Stromal cell of bone marrow (primary cell): Measurements from ENCODE around the gene FAM229A.
A peak's percentile ranks its signal among the peaks of the same experiment; 100 is the strongest.
"Not testable (repeated sequence)": the region's sequence is repeated elsewhere in the genome, so short reads cannot be mapped to it uniquely, and the experiment has no call there.

ENCODE experiments used
- DNase-seq: peaks from one replicate; pipeline ENCODE4 v3.0.0-alpha.2; 2012; ENCODE audit warnings: low read depth

The FAM229A gene, protein sequence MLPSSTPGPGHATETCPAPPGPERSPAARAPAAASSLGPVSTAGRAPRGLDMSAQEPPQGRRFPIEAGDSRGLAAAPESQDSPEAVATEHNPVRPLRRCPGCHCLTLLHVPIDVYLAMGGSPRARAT

DNA sequence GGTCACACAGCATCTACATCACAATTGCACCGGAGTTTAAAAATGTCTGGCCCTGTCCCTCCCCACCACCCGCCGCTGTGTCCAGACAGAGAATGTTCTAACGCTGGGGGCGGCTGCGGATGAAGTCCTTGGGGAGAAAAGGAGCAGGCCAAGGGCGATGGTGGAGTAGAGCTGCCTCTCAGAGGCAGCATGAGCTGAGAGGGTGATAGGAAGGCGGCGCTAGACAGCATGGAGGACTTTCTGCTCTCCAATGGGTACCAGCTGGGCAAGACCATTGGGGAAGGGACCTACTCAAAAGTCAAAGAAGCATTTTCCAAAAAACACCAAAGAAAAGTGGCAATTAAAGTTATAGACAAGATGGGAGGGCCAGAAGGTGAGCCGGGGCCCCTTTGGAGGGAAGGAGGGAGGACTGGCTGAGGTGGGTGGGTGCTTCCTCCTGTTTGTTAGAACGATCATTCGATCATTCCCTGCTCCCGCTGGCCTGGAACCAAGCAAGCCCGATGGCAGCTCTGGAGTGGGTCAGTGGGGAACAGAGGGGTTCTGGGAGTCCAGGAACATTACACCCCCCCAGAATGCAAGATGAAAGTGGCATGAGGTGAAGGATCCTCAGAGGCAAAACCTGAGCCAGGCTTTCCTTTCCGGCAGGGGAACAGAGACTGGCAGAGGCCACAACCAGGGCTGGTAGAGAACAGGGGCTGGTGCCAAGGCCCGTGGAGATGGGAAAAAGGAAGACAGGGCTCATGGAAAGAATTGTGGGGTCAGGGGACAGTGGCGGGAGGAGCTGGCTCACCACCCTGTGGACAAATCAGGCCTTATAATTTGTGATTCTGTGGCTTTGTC, at the start of gene FAM229A, which contains the start of gene TSSK3:
TSS of gene FAM229A (minus strand) at position 12 of the 840 bp plus-strand sequence. CDS start 394 bp downstream, outside the sequence.
TSS of gene TSSK3 (plus strand) at position 66 of the 840 bp plus-strand sequence. CDS start at position 229, 163 bp downstream.
- no peak for DNase-seq

DNA sequence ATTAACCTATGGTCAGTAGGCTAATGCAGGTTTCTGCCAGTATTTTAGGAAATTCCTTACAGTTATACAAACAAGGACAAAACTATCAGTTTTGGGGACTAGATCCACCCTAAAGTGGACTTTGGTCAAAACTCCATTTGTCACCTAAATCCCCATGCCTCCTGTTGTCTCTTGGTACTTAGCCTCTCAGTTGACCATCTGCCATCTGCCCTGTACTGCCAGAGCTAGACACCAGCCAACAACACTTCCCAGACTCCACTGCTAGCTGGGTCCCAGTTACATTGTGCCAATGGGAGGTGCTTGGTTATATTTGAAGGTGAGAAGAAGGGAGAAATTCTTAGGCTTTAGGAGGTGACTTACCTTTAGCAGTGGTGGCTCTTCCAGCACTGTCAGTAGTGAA, 49.0 kb upstream of the FAM229A start:
- DNase-seq, result no peak

DNA sequence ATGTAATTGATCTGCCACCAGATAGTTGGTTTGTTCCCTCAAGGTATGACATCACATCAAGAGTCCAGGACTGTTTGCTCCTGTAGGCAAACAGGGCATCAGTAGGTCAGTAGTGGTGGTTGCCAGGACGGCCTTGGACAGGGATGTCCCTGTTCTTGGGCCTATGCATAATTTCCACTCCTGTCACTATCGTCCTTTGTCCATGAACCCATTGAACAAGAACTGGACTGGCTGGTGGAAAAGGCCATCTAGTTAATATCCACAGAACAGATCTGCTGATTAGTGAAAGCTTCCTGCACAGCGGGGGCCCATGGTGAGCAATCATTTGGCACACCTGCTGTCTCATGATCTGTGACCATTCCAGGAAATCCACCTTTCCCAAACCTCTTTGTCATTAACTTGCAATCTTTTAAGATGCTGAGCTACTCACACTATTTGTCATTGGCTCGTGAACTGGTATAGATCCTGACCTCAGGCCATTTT, 44.4 kb upstream of the FAM229A start:
- no peak for DNase-seq

DNA sequence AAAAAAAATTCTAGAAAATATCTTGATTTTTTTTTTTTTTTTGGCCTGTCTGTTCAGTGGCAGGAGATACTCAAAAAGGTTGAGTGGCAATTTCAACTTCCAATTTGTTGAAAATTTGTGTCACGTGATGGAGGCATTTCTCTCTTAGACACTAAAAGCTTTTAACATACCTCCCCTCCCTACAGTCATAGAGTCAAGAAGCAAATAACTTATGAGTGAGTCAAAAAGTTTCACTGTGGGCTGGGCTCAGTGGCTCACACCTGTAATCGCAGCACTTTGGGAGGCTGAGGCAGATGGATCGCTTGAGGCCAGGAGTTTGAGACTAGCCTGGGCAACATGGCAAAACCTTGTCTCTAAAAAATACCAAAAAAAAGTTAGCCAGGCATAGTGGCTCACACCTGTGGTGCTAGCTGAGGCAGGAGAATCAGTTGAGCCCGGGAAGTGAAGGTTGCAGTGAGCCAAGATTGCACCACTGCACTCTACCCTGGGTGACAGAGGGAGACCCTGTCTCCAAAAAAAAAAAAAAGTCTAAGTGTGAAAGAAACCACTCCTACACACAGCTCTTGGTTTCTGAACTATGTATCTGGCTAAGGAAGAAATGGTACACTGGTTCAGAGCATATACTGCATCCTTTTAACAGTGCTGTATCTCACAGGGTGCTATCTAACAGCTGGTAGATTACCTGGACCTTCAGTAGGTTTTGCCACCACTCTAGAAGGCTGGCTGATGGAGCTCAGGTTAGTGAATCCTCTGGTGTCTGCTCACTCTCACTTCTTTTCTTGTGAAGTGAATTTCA, 43.6 kb upstream of the FAM229A start:
- no peak for DNase-seq

DNA sequence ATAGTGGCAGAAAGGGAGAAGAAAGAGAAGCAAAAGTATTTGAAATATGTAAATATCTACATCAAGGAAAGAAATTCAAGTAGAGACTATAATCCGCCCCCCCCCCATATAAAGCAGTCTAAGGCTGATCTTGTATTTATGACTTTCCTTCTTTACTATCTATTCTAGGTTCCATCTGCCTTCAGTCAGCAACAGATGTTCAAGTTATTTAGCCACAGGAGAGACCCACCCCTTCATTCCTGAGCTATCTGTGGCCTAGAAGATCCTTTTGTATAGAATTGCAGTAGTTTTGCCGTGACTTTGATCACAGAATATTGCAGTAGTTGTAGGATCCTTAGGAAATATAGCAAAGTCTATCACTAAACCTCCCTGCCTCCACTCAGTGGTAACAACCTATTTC, 42.7 kb upstream of the FAM229A start:
- no peak for DNase-seq

DNA sequence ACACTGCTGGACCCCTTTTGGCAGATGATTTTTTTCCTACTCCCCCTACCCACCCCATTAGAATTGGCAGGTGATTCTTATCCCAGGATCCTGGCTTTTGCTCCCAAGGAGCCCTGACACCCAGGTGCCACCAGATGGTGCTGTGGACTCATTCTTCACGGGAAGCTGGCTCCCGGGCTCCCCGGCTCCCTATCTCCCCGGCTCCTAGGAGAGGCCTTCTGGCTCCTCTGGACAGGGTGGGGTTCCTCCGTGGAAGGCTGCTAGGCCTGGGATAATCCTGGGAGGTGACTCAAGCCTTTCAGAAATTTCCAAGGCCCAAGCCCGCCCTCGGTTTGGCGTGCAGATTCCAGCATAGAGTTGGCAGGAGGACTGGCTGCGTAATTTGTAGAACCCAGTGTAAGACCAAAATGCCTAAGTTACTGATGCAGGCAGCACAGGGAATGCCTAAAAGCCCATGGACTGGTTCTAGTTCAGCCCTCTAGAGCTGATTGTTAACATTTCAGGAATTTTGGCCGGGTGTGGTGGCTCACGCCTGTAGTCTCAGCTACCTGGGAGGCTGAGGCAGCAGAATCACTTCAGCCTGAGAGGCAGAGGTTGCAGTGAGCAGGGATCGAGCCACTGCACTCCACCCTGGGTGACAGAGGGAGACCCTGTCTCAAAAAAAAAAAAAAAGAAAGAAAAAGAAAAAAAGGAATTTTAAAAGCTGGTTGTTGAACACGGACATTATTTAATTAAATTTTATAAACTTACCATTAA, 38.8 kb upstream of the FAM229A start:
- DNase-seq, result peak; percentile 95

DNA sequence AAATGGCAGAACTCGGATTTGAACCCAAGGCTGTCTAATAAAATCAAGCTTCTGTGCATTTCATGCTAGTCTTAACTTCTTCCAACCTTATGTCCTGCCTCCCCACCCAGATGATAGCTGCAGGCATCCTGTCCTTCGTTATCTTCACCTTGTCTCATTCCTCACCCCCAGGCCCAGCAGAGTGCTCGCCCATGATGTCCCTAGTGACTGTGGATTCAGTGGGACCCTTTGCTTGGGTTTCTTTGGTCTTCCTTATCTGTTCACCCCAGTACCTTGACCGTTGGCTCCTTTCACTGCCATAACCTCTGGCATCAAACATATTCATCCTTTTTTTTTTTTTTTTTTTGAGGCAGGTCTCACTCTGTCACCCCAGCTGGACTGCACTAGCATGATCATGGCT, 37.6 kb upstream of the FAM229A start:
- no peak for DNase-seq

DNA sequence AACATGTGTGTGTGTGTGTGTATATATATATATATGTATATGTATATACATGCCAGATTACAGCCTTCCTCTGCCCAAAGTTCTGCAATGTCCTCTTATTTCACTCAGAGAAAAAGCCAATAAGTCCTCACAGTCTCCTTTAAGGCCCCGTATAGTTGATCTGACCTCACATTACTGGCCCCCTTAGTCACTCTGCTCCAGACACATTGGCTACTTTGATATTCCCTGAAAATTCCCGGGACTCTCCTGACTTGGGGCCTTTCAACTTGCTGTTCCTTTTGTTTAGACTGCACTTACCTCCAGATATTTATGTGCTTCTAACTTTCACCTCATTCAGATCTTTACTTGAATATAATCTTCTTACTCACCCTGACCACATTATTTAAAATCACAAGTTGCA, 36.1 kb upstream of the FAM229A start:
- DNase-seq, result no peak

DNA sequence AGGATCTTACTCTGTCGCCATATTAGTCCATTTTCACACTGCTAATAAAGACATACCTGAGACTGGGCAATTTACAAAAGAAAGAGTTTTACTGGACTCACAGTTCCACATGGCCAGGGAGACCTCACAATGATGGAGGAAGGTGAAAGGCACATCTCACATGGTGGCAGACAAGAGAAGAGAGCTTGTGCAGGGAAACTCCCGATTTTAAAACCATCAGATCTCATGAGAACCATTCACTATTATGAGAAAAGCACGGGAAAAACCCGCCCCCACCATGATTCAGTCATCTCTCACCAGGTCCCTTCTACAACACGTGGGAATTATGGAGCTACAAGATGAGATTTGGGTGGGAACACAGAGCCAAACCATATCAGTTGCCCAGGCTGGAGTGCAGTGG, 34.2 kb upstream of the FAM229A start:
- DNase-seq, result not testable (repeated sequence)

DNA sequence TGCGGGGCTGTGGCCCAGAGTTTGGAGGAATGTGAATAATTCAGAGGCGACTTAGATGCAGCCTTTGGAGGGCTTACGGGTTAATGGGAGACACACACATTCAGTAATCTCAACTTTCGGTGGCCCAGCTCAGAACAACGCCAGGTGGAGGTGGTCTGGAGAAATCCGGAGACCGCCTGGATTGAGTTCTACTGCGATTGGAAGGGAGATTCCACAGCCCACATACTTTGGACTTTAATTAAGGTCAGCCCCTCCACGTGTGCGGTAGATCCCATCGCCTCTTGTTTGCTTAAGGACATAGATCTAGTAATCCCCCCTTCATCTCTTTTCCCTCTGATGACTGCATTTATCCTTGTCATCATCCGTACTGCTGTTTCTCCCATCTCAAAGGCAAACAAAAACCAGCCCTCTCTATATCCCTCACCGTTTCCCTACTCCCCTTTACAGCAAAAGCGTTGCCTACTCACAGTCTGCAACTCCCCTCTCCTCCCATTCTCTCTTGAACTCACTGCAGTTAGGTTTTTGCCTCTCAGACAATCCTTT, 32.7 kb upstream of the FAM229A start:
- peak; percentile 7 for DNase-seq

DNA sequence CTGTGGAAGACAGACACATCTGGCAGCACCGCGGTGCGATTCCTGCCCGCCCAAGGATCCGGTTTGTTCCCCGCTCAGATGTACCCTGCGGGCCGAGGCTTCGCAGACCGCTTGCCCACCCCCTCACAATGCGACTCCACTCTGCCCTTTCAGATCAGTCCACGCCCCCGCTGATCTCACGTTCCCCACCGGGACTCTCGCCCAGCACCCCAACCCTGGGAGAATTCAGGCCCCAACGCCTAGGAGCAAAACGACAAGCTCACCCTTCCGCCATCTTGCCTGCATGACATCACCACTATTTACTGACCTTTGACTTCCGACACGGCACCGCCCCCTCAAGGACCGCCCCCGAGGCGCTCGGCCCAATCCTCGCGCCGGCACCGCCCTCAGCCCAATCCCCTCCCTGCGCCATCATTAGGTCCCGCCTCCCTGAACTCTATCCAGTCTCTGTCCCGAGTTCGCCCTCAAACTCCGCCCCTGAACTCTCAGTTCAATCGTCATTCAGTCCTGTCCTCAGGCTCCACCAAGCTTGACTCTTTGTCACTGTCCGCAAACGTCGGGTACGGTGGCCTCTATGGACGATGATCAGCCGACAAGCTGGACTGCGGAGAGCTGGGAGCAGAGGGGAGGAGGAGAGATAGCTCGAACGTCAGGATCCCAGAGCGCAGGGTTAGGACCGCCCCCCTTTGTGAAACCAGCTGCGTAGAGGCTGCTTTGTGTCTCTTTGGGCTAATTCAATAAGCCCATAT, 32.0 kb upstream of the FAM229A start, which contains the start of gene BSDC1:
TSS of gene BSDC1 (minus strand) at position 301 of the 749 bp plus-strand sequence. CDS start at position 274, 27 bp downstream.
- peak; percentile 98 for DNase-seq

DNA sequence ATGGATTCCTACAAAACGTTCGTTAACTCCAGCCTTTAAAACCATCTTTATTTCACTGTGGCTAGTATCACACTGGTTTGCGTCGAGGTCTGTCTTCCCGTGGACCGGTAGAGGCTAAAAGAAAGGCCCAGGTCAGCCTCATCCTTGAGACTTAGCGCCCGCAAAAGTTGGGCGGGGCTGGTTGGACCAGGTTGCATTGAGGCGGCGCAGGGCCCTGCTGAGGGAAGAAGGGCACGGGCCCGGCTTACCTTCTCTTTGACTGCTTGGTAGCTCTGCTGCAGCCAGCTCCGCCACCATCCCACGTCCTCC, 31.5 kb upstream of the FAM229A start:
- DNase-seq, result peak; percentile 15

DNA sequence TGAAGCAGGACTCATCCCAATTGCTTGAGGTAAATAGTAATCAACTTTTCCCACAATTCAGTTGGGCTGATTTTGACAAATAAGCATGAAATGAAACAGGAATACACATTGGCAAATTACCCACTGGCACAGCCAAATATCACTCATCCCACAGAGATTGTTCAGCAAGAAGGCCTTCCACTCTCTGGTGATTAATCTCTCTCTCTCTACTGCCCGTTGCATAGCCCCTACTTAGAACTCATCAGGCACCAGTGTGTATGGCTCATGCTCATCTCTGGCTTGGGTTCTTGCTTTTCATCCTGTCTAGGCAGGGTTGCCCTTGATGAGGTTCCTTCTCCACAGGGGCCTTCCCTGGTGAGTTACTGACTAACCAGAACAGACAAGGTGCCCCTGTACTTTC, 30.9 kb upstream of the FAM229A start:
- DNase-seq, result peak; percentile 16

DNA sequence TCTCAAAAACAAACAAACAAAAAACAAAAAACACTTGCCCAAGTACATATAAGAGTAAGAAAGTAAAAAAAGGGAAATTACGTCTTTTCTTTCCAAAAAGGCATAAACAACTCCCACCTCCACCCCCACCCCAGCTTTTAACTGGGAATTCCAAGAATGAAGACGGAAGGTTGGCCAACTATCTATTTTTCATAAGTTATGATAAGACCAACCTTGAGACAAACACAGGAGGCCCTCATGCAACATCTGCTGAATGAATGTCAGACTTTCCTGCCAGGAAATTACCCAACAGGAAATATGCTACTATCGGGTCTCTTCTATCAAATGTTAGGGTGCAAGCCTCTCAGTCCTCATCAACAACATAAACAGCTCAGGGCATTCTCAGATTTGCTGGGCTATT, 30.0 kb upstream of the FAM229A start:
- no peak for DNase-seq

DNA sequence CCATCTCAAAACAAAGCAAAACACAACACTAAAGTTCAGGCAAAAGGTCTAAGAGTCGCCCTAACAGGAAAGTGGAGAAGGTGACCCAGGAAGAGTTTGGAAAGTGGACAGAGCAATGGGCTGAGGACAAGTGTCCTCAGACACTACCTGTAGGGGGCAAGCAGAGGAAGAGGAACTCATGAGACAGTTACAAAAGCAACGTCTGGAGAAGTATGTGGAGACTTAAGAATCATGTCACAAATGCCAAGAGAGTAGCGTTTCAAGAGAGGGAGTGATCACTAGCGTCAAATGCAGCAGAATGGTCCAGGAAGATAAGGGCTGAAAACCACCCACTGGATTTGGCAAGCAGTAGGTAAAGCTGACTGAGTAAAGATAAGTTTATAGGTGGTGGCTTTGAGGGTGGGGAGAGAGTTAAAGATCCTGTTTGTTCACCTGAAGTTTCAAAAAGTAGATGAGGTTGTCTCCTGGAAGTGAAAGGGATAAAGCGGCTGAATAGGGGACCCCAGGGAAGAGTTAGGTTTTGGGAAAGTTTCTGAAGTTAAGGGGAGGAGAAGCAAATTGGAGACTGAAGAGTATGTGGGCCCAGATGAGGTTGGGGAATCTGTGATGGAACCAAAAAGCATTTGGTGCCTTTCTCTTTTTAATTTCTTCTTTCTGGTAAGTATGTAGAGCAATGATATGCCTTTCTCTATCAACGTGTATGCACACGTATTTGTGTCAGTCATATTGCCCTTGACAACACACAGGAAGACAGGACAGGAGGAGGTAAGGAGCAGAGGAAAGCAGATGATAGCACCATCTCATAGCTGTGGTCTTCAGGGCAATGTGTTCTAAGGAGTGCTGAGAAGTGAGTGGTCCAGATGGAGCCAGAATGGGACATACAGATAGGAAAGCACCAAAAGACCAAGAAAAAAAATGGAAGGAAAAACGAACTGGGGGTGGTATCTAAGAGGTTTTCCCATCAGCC, 28.9 kb upstream of the FAM229A start:
- DNase-seq, result no peak

DNA sequence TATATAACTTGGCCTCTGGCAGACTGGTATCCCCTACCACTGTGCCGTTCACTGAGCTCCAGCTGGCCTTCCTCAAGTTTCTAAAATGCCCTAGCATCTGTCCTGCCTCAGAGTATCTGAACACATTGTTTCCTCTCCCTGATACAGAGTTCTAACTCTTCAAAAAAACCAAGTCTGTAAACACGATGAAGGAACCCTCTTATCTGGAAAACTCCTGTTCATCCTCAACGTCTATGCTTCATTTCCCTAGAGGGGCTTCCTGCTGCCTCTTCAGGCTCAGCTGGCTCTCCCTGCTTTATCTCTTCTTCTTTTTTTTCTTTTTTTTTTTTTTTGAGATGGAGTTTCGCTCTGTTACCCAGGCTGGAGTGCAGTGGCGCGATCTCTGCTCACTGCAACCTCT, 26.4 kb upstream of the FAM229A start:
- DNase-seq, result no peak

DNA sequence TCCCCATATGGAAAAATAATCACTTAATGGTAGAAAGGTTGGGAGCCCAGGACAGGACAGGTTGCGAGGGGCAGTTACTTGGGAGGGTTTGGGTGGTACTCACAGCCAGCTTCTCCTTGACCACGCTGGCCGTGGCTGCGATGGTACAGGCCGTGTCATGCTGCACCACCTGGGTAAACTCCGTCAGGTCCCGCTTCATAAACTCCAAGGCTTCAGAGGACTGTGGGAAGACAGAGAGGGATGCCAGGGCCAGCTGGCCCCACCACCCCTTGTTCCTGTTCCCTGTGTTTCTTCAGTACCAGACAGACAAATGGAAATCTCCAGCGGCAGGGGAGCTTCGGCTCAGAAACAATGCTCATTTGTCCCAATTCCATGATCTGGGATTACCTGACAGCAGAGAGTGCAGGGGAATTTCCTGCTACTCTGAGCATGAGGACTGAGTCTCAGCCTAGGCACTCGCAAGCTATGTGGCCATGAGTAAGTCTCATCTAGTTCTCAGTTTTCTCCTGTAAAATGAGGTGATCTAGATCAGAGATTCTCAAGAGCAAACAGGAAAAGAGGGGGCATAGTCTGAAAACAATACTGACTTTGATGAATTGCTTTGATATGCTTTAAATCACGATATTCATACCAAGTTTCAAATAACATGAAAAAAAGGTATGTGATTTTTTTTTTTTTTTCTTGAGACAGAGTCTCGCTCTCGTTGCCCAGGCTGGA, 24.5 kb upstream of the FAM229A start:
- DNase-seq, result no peak

DNA sequence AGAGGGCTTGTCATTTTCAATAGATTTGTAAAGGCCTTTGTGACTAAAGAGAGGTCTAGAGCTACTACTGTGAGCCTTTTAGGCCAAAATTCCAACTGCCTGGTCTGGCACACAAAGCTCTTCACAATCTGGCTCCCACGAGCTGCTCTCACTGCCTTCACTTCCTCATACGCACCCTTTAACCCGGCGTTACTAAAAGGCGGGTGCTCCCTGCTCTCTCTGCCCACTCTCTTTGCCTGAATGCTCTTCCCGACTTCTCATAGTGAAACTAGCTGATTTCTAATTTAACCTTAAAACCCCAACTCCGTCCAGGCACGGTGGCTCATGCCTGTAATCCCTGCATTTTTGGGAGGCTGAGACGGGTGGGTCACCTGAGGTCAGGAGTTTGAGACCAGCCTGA, 17.8 kb upstream of the FAM229A start:
- DNase-seq, result no peak
